Uterus (tissue), 2 donors: ENCODE results near the gene ATP5MC2.

Source experiments
- POLR2A ChIP-seq, 2 donors: fragments of 450-650 bp; IDR thresholded peaks; one replicate each; pipeline ENCODE4 v1.6.1; 2016; ENCODE audit warnings: antibody characterized with exemption in 2 of 2, mild to moderate bottlenecking in 1 of 2, moderate library complexity in 1 of 2
- TF ChIP-seq, protein P1 (sequence below), 4 experiments: fragments of 200-600 bp in 2 of 4; fragments of 450-650 bp in 2 of 4; sonication (generic) in 2 of 4; IDR thresholded peaks; one replicate each; pipeline ENCODE4 v1.5.1; 2016 to 2019; ENCODE audit warnings: antibody characterized with exemption in 4 of 4, mild to moderate bottlenecking in 2 of 4, moderate library complexity in 1 of 4

DNA sequence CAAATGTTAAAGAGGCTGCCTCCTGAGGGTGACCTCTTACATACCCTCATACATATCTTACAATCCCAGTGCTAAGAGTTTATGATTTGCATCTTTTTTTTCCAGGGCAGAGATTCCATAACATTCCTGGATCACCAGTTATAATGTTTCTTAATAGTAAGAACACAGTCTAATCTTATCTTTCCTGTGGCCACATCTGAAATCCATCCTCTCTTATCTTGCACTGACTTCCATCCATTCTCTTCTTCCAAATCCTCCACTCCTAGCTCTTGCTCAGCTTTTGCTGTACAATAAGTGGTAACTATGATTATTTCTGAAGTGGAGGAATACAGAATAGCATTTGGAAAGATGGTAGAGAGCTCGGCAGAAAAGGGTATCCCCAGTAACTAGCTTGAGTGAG is 45.1 kb upstream of the ATP5MC2 start:
- TF ChIP-seq, protein P1, sequence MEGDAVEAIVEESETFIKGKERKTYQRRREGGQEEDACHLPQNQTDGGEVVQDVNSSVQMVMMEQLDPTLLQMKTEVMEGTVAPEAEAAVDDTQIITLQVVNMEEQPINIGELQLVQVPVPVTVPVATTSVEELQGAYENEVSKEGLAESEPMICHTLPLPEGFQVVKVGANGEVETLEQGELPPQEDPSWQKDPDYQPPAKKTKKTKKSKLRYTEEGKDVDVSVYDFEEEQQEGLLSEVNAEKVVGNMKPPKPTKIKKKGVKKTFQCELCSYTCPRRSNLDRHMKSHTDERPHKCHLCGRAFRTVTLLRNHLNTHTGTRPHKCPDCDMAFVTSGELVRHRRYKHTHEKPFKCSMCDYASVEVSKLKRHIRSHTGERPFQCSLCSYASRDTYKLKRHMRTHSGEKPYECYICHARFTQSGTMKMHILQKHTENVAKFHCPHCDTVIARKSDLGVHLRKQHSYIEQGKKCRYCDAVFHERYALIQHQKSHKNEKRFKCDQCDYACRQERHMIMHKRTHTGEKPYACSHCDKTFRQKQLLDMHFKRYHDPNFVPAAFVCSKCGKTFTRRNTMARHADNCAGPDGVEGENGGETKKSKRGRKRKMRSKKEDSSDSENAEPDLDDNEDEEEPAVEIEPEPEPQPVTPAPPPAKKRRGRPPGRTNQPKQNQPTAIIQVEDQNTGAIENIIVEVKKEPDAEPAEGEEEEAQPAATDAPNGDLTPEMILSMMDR (IDR thresholded peaks at IDR 0.05) = no peak
- TF ChIP-seq POLR2A (IDR thresholded peaks at IDR 0.05) = no peak
